HL-60 (cell line): ENCODE measurements around the gene LRATD1.

Experiments used
- GABPA ChIP-seq: IDR thresholded peaks from 2 replicates; pipeline ENCODE4 v1.6.1; 2012; ENCODE audit warnings: low read depth
- TF ChIP-seq, protein P1 (sequence below): IDR thresholded peaks from one replicate; pipeline ENCODE4 v1.5.1; 2011; ENCODE audit warnings: low read length, control low read depth, inconsistent platforms; ENCODE audit not compliant: insufficient read depth
- TF ChIP-seq, protein P2 (sequence below): IDR thresholded peaks from 2 replicates; pipeline ENCODE4 v1.6.1; 2012; ENCODE audit warnings: low read depth; ENCODE audit not compliant: insufficient replicate concordance

GRCh38 chr2:14633461-14634181, 1.1 kb downstream of the LRATD1 start:
- TF ChIP-seq, protein P1, sequence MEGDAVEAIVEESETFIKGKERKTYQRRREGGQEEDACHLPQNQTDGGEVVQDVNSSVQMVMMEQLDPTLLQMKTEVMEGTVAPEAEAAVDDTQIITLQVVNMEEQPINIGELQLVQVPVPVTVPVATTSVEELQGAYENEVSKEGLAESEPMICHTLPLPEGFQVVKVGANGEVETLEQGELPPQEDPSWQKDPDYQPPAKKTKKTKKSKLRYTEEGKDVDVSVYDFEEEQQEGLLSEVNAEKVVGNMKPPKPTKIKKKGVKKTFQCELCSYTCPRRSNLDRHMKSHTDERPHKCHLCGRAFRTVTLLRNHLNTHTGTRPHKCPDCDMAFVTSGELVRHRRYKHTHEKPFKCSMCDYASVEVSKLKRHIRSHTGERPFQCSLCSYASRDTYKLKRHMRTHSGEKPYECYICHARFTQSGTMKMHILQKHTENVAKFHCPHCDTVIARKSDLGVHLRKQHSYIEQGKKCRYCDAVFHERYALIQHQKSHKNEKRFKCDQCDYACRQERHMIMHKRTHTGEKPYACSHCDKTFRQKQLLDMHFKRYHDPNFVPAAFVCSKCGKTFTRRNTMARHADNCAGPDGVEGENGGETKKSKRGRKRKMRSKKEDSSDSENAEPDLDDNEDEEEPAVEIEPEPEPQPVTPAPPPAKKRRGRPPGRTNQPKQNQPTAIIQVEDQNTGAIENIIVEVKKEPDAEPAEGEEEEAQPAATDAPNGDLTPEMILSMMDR, result no peak
- TF ChIP-seq, protein P2, sequence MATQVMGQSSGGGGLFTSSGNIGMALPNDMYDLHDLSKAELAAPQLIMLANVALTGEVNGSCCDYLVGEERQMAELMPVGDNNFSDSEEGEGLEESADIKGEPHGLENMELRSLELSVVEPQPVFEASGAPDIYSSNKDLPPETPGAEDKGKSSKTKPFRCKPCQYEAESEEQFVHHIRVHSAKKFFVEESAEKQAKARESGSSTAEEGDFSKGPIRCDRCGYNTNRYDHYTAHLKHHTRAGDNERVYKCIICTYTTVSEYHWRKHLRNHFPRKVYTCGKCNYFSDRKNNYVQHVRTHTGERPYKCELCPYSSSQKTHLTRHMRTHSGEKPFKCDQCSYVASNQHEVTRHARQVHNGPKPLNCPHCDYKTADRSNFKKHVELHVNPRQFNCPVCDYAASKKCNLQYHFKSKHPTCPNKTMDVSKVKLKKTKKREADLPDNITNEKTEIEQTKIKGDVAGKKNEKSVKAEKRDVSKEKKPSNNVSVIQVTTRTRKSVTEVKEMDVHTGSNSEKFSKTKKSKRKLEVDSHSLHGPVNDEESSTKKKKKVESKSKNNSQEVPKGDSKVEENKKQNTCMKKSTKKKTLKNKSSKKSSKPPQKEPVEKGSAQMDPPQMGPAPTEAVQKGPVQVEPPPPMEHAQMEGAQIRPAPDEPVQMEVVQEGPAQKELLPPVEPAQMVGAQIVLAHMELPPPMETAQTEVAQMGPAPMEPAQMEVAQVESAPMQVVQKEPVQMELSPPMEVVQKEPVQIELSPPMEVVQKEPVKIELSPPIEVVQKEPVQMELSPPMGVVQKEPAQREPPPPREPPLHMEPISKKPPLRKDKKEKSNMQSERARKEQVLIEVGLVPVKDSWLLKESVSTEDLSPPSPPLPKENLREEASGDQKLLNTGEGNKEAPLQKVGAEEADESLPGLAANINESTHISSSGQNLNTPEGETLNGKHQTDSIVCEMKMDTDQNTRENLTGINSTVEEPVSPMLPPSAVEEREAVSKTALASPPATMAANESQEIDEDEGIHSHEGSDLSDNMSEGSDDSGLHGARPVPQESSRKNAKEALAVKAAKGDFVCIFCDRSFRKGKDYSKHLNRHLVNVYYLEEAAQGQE, result no peak
- TF ChIP-seq GABPA, result no peak
